ENCODE data around the gene FAM107B.
A peak's percentile ranks its signal among the peaks of the same experiment; 100 is the strongest.

The FAM107B gene

DNA sequence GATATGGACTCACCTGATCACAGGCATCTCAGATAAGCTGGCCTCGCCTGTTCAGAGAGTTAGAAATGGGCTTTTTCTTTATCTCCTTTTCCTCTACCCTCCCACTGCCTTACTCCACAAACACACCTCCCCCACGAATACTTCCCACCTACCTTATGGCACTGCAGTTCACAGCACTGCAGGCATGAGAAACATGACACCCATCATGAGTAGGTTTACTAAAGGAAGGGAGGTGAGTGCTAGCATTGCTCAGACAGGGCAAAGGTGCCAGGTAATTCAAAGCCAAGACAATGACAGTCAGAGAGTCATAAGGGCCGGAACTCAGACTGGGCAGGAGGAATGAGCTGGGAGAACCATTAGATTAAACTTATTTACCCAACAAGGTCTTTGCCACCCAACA is 220.6 kb downstream of the FAM107B start:
- no peak for DNase-seq

DNA sequence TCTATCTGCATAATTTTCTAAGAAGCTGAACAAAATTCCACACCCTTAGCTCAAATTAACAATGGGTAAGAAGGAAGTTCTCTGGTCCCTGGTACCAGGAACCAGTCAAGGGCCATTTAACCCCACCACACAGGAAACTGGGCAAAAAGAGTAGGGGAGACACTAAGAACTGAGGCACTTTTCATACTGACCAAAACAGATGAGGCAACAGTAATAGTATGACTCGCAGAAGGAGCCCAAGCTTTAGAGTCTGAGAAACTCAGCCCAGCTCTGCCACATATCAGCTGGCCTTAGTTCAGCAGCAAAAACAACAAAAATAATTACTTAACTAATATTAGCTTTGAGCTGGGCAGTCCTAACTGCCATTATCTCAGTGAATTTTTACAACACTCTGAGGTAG is 221.2 kb downstream of the FAM107B start:
- DNase-seq = peak in 1 of 5 experiments; percentile 51

DNA sequence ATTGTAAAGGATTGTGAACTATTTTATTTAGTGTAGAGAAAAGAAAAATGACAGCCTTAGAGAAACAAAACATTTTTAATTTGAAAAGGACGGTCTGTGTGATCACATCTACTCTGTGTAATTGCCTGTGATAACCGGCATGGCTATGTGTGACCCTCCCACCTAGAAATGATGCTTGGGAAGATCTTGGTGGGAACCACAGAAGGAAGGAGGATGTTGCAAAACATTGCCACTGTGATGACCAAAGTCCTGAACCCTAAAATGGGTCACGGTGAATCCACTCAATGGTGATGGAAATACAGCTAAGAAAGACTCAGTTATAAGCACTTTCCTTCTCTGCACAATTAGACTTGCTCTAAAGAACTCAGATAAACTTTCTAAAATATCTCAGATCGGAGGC is 222.7 kb downstream of the FAM107B start:
- DNase-seq = no peak

DNA sequence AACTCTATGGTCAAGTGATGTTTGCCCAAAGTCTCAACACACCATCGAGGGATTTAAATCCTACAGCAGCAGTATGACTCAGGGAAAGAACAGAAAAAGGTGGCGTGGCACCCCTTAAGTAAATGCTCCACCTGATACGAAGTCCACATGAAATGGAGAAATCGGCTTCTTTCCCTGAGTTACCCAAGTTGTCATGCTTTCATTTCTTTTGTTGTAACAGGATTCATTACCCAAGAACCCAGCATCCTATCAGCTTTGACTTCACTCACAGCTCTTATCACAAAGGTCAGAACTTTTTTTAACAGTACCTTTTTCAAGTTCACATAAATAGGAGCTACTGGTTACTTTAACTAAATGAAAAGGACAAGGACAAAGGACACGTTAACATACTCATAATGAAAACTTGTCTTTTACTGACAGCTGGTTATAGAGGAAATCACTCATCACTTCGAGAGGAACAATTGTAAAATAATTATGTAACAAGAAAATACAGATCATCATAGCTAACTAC is 224.2 kb downstream of the FAM107B start:
- DNase-seq = peak in 1 of 5 experiments; percentile 46

DNA sequence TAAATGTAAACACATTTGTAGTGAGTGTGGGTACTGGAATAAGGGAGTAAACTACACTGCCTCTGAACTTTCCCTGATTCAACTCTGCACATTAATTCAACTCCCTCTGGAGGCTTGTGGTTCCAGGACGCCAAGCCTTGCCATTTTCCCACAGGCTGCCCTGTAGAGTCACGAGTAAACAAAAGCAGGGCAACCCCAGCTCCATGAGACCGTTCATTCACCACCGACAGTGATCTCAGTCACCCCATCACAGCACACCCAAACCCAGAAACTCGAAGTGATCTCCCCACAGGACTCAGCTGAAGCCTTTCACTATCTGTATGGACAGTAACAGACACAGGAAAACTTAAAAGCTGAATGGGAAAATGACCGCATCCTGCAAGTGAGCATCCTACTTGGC is 225.2 kb downstream of the FAM107B start:
- no peak for DNase-seq

DNA sequence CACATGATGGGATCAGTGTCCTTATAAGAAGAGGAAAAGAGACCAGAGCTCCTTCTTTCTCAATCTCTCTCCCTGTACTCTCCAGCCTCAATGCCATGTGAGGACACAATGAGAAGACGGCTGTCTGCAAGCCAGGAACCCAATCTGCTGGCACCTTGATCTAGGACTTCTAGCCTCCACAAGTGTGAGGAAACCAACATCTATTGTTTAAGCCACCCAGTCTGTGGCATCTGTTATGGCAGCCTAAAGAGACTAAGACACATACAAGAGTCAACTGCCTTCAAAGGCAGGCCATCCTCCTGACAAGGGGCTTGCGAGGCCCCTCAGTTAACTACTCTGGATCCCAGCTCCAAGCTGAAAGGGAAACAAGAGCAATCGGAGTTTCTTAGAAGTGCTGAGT is 225.7 kb downstream of the FAM107B start:
- no peak for DNase-seq

DNA sequence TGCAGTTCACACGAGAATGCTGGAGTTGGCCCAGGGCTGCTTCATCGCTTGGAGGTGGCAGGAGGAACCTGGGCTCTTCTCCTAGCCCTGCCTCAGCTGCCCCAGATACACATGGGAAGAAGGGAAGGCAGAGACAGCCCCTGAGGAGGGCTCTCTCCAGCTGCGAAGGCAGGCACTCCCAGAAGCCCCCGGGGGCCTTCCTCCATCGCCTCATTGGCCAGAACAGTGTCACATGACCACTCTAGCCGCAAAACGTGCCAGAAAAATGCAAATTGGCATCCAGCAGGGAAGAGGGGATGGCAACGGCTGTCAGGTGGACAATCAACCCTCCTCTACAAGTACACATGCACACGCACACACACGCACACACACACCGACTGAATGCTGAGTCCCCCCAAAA is 226.2 kb downstream of the FAM107B start:
- no peak for DNase-seq

DNA sequence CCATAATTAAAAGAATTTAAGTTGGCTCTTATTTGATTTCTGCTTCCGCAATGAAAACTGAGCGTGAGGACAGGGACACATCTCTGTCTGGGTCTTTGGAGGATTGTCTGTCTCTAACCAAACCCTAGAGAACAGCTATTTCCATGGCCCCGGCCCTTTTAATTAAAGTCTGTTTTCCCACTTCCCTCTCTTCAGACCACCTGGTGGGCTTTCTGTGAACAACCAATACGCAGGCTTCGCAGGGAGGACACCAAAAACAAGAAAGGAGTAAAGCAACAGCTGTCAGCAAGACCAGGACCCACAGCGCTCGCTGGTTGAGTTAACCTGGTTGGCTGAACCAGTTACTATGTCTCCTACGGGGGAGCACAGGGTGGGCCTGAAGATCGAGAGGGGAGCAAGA is 226.9 kb downstream of the FAM107B start:
- DNase-seq = no peak

DNA sequence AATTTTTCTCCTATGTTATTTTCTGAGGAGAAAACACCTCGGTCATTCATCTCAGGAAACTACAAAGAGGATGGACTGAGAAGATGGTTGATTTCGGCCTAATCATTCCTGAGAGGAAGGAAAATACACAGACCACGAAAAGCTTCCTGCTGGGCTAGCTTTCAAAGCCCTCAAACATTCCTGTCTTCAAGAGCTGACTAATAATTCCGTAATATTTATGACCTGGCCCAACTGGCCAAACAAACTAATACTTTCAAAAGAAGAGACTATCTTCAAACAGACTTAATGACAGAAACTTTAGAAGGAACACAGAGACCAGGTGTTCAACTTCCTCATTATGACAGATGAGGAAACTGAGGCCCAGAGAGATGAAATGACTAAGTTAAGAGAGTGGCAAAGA is 228.9 kb downstream of the FAM107B start:
- no peak for DNase-seq

DNA sequence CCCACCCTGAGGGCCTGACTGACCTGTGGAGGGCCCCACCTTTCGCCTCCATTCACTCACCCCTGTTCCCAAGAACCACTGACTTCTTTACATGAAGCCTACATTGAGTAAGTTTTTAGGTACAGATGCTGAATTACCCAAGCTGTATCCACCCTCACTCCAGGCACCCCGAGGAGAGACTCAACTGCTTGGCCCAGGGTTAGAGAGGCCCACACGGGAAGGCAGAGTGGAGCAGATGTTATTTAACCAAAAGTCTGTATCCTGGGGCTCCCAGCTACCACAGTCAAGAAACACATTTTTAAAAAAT is 230.8 kb downstream of the FAM107B start:
- DNase-seq = no peak

DNA sequence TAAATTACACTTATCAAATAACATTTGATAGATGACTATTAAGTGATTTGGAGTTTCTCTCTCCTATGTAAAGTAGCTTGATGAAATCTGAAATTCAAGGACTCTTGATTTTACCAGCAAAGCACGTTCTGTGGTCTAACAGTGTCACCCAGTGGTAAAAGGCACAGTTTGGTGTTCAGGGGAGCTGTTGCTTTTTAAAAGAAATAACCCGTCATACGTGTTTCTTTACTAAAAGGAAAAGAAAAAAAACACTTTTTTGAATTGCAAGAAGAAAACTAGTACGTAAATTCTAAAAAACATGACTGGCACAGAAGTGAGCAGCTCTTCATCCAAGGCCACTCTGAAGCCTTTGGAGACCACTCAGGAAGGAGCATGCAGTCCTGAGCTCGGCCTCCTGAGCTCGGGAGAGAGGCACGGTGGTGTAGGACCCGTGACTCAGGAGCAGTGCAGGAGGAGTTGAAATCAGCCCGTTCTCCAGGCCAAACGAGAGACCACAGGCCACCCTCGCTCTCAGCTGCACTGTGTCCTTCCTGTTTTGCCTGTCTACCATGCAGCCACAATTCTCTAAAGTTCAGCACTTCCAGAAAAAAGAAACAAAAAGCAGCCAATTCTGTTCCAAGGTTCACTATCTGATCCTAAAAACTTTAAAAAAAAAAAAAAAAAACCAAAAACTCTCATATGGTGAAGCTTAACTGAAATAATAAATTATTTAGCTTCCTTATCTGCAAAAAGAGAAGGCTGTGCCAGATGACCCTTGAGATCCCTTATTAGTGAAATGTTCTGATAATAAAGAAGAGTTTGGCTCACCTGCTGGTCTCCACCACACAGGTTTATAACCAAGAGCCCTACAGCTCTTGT is 231.4 kb downstream of the FAM107B start:
- peak in 2 of 5 experiments; percentile 30 to 78 for DNase-seq

DNA sequence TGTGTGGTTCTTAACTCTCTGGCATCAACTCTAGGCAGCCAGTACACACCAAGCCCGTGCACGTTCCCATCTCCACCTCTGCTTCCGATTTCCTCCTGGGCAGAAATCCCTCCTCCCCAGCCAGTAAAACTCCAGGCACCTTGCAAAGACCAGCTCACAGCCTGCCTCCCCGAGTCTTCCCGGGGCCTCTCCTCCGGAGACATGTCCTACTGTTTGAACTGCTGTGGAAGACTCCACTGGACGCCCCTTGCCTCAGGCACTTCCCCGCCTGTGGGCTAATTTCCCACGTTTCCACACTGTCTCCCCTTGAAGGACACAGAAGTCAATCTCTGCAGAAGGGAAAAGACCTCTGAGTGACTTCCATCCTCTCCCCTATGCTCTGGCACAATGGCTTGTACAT is 233.3 kb downstream of the FAM107B start:
- no peak for DNase-seq

DNA sequence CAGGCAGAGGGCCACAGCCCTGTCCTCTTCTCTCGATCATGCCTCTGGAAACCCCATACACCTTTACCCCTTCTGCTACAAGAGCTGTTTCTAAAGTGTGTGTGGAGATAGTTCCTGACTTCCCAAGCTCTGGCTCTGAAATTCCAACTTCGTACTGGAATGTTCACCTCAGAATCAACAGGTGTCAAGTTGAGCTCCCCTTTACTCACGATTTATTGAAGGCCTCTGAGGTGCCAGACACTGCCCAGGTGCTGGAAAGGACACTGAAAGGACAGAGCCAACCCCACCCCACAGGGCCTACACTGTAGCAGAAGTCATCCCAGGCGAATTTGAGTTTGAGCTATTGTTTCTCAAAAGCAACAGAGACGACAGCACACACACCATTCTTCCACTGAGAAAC is 234.1 kb downstream of the FAM107B start:
- DNase-seq = no peak

DNA sequence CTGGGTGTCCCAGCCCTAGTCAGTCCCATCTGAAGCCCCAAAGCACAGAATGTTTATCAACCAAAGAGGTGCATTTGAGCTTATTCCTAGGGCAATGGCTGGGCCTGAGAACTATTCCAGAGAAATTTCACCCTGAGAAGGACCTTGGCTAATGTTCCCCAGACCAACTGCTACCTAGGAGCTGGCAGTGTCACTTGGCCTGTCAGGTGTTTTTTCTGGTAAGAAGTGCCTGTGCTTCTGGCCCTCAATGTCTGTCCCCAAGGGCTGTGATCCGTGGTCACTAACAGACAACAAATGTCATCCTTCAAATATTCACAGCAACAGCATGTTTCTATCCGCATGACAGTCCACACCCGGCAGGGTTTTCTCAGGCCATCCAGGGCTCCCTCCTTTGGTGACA is 234.6 kb downstream of the FAM107B start:
- DNase-seq = no peak

DNA sequence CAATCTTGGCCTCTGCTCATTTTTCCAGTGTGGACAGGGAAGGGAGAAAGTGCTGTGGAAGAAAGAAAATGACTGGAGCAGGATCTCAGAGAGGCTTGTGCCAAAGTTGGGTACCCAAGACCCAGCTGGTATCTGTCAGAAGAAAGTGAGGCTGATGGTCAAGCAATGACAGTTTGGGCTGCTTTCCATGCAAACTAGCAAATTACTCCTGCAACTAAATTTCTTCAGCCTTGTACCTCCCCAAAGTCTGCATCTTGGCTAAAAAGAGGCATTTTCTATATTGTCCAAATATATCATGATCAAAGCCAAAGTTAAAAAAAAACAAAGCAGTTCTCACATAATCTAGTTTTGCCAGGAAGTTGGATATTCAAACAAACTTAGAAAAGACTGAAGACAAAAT is 235.5 kb downstream of the FAM107B start:
- no peak for DNase-seq

DNA sequence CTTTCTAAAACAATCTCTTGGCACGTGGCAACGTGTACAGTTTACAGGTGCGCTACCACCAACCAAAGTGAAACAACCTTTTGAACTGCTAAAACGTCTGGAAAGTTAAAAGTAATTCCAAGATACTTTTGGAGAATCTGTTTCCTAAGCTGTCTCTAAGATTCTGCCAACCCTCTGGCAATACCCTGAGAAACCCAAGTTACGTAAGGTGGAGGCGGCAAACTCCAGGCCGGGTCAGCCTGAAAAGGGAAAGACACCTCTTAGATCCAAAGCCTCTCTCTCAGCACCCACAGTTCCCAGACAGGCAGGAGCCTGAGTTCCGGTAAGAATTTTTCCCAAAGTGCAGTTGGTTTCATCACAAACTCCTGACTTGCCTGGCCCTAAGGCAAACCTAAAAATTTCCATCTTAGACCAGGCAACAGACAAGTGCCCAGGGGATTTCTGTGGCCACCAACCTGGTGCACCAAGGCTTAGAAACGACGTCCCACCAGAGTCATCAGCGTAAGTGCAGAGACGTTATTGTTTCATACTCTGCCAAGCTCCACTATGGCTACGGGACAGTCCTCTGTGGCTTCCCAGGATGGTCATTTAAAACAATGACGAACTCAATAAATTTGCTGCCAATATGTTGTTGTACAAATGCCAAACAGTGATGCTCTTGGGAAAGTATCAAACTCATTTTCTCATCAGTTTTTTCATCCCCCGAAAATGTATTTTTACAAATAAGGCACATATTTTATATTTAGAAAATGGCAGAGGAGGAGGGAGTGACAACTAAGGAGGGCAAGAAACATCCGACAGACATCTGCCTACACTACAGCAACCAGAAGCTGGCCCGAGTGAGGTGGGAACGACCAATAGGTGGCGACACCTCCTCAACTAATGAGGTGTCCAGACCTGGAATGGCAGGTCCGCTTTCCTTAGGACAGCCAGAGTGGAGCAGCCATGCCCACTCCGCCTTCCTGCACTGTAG is 238.2 kb downstream of the FAM107B start:
- DNase-seq = peak in 3 of 5 experiments; percentile 25 to 40 (median 39)

DNA sequence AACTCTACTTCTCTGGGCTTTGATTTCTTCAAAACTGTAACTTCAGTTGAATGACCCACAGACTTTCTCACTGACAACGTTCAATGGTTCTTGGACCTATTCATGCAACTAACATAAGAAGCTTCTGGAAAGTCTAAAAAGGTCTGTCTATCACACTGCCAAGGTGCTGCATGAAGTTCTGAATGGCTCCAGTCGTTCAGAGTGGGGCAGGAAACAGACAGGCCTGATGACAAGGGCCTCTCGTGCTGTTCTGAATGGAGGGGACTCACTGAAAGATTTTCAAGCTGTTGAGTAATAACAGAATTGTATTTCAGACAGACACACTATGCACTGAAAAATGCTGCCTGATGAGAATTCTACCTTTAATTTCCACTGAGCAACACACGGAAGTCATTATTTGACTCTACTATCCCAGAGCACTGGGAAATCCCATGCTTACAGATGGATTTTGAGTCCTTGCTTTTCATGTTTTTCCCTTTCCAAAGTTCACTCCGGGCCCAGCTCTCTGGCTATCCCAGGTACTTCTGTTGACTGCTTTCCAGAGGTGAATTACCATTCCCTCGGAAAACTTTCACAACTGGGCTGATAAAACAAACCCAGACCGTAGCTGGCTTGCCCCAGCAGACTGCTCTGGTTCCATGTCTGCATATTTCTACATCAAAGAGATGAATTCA is 239.1 kb downstream of the FAM107B start:
- peak in 1 of 5 experiments; percentile 37 for DNase-seq

DNA sequence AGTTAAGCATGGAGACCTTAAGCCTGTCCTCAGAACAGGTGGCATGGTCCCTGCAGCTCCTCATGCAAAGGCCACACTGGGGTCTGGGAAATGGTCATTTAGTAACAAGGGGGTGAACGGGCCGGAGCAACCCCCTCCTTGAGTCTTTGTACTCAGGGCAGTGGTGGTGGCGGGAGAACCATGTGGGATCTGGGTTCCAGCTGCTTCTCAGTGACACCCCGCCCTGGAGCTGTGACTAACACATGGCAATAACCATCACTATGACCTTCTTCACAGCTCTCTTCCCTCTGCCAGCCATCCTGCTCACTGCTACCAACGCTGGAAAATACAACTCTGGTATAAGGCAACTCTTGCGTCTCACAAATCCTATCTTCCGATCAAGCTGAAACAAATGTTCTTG is 240.5 kb downstream of the FAM107B start:
- DNase-seq = no peak

DNA sequence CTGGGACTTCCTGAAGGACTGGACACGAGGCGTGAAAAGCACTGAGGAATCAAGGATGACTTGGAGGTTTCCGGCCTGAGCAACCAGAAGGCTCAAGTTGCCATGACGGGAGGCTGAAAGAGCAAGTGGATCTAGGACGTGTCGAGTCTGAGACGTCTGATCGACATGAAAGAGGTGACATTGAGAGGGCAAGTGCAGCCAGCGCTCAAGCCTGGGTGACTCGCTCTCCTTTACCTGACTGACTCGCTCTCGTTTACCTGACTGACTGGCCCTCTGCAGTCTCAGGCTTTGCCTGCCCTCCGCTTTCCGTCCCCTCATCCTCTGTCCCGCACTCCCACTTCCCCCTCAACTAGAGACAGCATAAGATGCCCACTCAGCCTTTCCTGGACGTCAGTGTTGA is 241.4 kb downstream of the FAM107B start:
- DNase-seq = no peak

DNA sequence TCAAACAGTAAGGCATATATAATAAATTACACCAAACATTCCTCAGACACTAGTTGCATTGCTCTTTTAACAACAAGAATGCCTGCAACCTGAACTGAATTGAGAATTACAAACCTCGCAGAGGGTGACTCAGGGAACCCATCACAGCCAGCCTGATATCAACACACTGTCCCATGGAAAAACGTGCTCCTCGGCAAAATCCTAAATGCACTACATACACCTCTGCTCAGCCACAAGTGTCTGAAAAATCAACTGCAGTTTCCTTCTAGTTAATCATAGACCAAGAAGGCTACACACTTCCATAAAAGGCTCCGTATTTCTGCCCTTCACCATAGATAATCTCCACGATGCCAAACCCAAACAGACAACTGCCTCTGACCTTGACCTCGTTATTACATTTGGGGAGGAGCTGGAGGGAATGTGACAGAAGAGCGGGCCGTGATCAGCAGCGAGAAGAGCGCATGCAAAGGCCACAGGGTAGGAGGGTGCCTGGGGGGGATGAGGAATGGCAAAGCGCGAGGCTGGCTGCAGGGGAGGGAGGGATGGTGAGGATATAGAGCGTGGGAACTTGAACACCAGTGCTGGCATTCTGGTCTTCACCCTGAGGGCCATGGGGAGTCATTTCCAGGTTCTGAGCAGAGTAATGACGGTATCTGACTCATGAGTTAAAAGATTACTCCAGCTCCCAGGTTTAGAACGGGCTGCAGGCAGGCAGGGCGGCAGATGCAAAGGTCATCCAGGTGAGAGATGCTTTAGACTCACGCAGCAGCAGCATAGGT is 242.0 kb downstream of the FAM107B start:
- DNase-seq = no peak

DNA sequence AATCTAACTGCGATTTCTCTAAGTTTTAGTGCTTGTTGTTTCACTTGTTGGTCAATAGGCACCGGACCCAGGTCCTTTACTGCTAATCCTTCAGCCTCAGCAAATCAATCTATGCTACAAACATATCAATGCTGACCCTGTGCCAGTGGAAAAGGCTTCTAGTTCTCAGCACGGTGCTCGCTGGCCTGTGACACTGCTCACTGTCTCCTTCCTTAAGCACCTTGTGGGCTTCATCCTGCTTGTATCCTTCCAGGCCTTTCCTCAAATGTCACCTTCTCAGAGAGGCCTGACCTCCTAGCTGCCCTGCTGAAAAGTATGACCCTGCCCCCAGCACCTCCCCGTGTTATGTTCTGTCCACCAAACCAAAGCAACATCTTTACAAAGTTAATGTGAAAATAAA is 242.7 kb downstream of the FAM107B start:
- no peak for DNase-seq

DNA sequence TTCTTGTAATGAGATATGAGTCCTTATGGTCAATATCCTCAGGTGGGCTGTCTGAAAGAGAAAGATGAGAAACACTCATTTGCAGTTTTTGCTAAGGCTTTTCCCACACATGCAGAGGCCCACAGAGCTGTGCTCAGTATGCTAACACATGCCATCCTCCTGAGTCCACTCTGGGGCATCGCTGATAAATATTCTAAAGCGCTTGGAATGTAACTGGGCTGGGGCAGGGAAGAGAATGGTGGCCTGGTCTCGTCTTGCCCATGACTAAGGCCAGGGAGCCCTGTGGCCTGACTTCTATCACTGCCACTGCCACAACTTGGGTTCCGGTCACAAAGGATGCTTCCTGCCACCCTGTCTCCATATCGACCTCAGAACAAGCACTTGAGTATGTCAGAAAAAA is 244.2 kb downstream of the FAM107B start:
- no peak for DNase-seq
